AG09309 (cell line): ENCODE results near the gene NBEAL2.

Experiments used
- DNase-seq: peaks from one replicate; pipeline ENCODE4 v3.0.0-alpha.2; 2010; ENCODE audit warnings: low read depth
- H3K4me3 ChIP-seq: 2 replicates; pipeline ENCODE4 v1.5.1; 2011; ENCODE audit warnings: mild to moderate bottlenecking, low read depth, low read length, moderate library complexity; ENCODE audit not compliant: control insufficient read depth
- TF ChIP-seq, protein P1 (sequence below): IDR thresholded peaks from 2 replicates; pipeline ENCODE4 v1.5.1; 2011; ENCODE audit warnings: mild to moderate bottlenecking, low read depth, low read length, inconsistent platforms; ENCODE audit not compliant: insufficient read depth, control insufficient read depth; ENCODE audit errors: missing control alignments

The NBEAL2 gene

DNA sequence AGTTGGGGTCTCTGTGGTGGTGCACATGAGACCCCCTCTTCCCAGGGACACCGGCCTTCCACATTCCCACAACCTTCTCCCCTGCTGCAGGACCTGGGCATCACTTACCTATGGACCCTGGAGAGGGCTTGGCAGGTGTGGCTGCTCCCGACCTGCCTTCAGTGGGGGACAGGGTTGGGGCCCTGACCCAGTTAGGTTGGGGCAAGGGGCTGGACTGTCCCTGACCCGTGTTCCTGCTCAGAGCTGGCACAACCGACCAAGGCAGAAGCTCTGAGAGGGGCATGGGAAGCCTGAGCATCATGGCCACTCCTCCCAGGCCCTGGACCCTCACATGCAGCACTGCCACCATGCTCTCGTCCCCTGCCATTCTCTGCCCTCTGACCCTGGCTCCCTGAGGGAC is 6.1 kb downstream of the NBEAL2 start:
- no peak overlapping the region for H3K4me3 ChIP-seq
- TF ChIP-seq, protein P1, sequence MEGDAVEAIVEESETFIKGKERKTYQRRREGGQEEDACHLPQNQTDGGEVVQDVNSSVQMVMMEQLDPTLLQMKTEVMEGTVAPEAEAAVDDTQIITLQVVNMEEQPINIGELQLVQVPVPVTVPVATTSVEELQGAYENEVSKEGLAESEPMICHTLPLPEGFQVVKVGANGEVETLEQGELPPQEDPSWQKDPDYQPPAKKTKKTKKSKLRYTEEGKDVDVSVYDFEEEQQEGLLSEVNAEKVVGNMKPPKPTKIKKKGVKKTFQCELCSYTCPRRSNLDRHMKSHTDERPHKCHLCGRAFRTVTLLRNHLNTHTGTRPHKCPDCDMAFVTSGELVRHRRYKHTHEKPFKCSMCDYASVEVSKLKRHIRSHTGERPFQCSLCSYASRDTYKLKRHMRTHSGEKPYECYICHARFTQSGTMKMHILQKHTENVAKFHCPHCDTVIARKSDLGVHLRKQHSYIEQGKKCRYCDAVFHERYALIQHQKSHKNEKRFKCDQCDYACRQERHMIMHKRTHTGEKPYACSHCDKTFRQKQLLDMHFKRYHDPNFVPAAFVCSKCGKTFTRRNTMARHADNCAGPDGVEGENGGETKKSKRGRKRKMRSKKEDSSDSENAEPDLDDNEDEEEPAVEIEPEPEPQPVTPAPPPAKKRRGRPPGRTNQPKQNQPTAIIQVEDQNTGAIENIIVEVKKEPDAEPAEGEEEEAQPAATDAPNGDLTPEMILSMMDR: no peak
- no peak for DNase-seq

DNA sequence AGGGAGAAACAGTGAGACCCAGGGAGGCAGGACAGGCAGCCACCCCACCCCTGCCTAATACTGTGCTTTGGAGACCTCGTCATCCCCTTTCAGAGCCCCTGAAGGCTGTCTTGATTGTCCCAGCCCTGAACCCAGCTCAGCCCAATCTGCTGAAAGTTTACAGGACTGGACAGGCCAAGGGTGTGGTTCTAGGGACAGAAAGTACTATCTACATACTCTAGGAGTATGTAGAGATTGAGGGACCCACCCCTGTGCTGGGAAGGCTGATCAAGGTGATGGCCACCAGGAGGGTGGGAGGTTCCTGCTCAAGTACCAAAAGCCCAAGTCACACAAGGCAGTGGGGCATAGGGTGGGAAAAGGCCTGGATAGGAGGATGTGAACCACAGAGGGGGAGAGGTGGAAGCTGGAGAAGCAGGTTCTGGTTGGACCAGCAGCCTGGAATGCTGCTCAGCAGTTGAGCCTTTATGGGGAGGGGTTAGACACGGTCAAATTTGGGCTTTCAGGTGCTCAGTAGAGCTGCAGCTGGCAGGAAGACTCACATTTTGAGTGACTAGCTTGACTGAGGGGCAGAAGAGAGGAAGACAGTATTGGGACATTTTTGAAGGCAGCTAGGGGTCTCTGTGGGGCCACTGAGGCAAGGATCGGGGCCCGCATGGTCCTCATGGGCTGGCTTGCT is 6.7 kb downstream of the NBEAL2 start:
- H3K4me3 ChIP-seq: no peak overlapping the region

DNA sequence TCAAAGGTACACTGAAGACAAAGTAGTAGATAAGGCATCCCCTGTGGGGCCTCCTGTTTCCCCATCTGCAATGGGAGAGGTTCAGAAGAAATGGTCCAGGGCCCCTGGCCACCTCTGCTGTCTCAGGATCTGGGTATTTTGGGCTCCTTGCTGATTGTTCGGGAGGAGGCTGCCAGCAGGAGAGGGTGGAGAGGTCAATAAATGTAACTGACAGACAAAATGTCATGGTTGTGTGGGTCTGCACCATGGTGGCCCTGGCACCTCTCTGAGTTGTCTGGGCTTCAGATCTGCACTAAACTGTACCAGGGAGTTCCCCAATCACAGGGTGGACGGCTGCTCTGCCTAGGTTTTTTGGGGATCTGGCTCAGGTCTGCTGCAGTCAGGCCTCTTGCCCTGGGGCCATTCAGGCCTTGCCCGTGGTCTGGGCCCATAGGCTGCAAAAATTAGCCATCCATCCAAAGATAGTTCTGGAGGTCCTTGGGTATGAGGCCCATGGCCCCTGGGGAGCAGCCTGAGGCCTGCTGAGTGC is 7.4 kb downstream of the NBEAL2 start:
- TF ChIP-seq, protein P1: no peak
- H3K4me3 ChIP-seq: no peak overlapping the region
- no peak for DNase-seq

More for the DNA sequence above, 6.7 kb downstream of the NBEAL2 start:
- DNase-seq: no peak
- TF ChIP-seq, protein P1: no peak

DNA sequence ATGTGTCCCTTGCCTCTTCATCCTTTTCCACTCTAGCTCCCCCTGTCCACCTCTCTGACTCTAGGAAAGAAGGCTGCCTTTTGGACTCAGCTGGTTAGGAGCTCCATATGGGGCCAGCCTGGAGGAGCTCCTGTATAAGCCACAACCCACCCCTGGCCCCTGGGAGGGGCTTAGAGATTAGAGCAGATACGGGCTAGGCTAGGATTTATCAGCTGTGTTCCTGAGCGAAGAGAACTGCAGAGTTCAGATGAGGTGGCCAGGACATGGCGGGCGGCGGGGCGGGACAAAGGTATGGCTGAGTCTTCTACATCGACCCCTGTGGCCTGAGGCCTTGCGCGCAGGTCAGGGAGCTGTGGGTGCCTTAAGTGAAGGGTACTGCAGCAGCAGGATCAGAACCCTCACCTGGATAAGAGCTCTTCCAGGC is 7.9 kb downstream of the NBEAL2 start:
- H3K4me3 ChIP-seq: no peak overlapping the region
- TF ChIP-seq, protein P1: no peak
- no peak for DNase-seq

DNA sequence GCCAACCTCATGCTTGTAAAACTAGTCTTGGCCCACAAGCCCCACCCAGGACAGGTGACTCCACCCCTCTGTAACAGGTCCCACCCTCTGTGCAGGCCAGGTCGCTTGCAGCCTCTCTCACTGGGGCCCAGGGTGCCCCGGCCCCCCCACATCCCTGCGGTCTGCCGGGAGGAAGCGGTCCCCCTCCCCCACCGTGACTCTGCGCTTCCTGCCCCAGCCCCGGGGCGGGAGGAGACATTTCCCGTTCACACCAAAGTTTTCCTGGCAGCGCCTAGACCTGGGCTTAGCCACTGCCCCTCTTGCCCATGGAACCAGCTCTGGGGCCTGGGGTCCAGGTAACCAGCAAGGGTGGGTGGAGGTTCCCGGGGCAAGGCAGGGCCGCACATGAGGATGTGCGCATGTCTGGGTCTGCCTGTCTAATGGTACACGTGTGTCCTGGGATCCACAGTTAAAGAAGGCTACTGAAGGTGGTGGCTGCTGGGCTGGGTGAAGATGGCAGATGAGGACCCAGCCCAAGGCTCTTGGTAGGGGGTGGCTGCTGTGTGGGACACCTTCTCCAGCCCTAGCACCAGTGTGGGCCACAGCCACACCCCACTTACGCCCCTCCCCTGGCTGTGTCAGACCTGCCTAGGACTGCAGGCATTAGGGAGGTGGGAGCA is 8.4 kb downstream of the NBEAL2 start:
- no peak overlapping the region for H3K4me3 ChIP-seq
- no peak for DNase-seq
- TF ChIP-seq, protein P1: no peak

DNA sequence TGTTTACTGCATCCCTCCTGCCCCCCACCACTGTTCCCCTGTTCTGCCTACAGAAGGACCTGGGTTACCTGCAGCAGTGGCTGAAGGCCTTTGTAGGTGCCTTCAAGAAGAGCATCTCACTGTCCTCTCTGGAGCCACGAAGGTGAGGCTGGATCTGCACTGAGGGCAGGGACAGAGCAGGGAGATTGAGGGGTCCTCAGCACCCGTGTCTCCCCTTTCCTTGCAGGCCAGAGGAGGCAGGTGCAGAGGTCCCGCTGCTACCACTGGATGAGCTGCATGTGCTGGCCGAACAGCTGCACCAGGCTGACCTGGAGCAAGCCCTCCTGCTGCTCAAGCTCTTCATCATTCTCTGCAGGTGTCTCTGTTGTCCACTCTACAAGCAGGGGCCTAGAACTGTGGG is 9.2 kb downstream of the NBEAL2 start:
- no peak for DNase-seq
- H3K4me3 ChIP-seq: no peak overlapping the region
- TF ChIP-seq, protein P1: no peak
